Natural killer cell (primary cell): Measurements from ENCODE around the gene RASSF3. TPM values are rescaled to one million over a fixed set of nuclear protein-coding genes. Genes with fewer than 3 reads are reported as not detected.

Experiments
- ATAC-seq, 3 donors: fragments of 150-1000 bp in 2 of 3; fragments of 200-7000 bp in 1 of 3; cut with Tn5 transposase; 1 replicate in 1 of 3; 2 replicates in 2 of 3; pipeline ENCODE4 v1.10.0; 2021; ENCODE audit warnings: mild to moderate bottlenecking in 2 of 3, moderate library complexity in 2 of 3
- DNase-seq, 2 donors: peaks; one replicate each; pipeline versions ENCODE4 v3.0.0 to v3.0.0-alpha.2; 2013 to 2021; ENCODE audit warnings: mixed read lengths in 1 of 2
- H3K27ac ChIP-seq: one replicate; pipeline ENCODE4 v1.5.1; 2013; ENCODE audit warnings: mild to moderate bottlenecking, low read length
- H3K27me3 ChIP-seq: one replicate; pipeline ENCODE4 v1.6.1; 2013; ENCODE audit warnings: low read length; ENCODE audit not compliant: control insufficient read depth, insufficient read depth
- H3K36me3 ChIP-seq: one replicate; pipeline ENCODE4 v1.6.1; 2013; ENCODE audit warnings: low read length; ENCODE audit not compliant: control insufficient read depth, insufficient read depth
- H3K4me1 ChIP-seq: one replicate; pipeline ENCODE4 v1.6.1; 2013; ENCODE audit warnings: low read length; ENCODE audit not compliant: control insufficient read depth, insufficient read depth
- H3K4me3 ChIP-seq: one replicate; pipeline ENCODE4 v1.5.1; 2013; ENCODE audit warnings: low read length
- H3K9me3 ChIP-seq: one replicate; pipeline ENCODE4 v1.6.1; 2013; ENCODE audit warnings: low read length; ENCODE audit not compliant: control insufficient read depth, insufficient read depth
- H3K27ac Mint-ChIP-seq, 2 donors: one replicate each; pipeline ENCODE4 v1.8.0; 2022; ENCODE audit warnings: mild to moderate bottlenecking in 2 of 2, mixed read lengths in 2 of 2, moderate library complexity in 1 of 2
- H3K27me3 Mint-ChIP-seq, 2 donors: one replicate each; pipeline ENCODE4 v1.8.0; 2022; ENCODE audit warnings: low read depth in 2 of 2, mixed read lengths in 2 of 2
- H3K36me3 Mint-ChIP-seq: one replicate; pipeline ENCODE4 v1.8.0; 2022; ENCODE audit warnings: mixed read lengths
- H3K4me1 Mint-ChIP-seq, 2 donors: one replicate each; pipeline ENCODE4 v1.8.0; 2022; ENCODE audit warnings: mixed read lengths in 2 of 2
- H3K4me3 Mint-ChIP-seq: one replicate; pipeline ENCODE4 v1.8.0; 2022; ENCODE audit warnings: mild to moderate bottlenecking, moderate library complexity, mixed read lengths
- H3K9me3 Mint-ChIP-seq, 2 donors: one replicate each; pipeline ENCODE4 v1.8.0; 2022; ENCODE audit warnings: mixed read lengths in 2 of 2
- CTCF ChIP-seq: fragments of 200-600 bp; IDR thresholded peaks from one replicate; pipeline ENCODE4 v1.8.0; 2022; ENCODE audit warnings: antibody characterized with exemption
- WGBS: methylation state at CpG from one replicate; pipeline ENCODE4 v1.1.7; 2013; ENCODE audit warnings: missing lambda C conversion rate; ENCODE audit not compliant: insufficient coverage; 5-methylcytosine and 5-hydroxymethylcytosine counted together
- intact Hi-C: fragments of 100-400 bp; cut with micrococcal nuclease; formaldehyde crosslinking; loops from one replicate; pipeline ENCODE4 v1.14.2; 2022
- total RNA-seq, 4 donors: library from RNA; stranded (reverse); fragments of 120-200 nt in 1 of 4; gene quantifications; one replicate each; pipeline versions ENCODE4 v1.2.3 to v1.2.4, GENCODE V29; 2013 to 2022

The RASSF3 gene
- total RNA-seq, 3 donors from 2014 or later (not counting 1 experiment from before 2014, with no cell fraction given): 63.4 to 105 (median 80.5) TPM

GRCh38 chr12:64618953-64619590 is 8.8 kb downstream of the RASSF3 start:
- Histone ChIP-seq H3K4me3 (no peak overlapping the region), H3K27ac (peak overlapping the region; percentile 25)
- peaks cover 39 to 55% of the 10 kb centered on the region in 2 donors for H3K4me1 Mint-ChIP-seq

GRCh38 chr12:64621257-64621942 is 11.1 kb downstream of the RASSF3 start:
- no peak for DNase-seq
- ATAC-seq: peak in 2 of 3 donors; percentile 19 to 43
- no peaks in the 10 kb centered on the region for H3K9me3 ChIP-seq
- no peak overlapping the region for H3K4me3 ChIP-seq
- no peak for TF ChIP-seq CTCF
- Mint-ChIP-seq H3K4me3 (no peak overlapping the region), H3K4me1 (peaks cover 37 to 52% of the 10 kb centered on the region in 2 donors), H3K27me3 (no peaks in the 10 kb centered on the region), H3K9me3 (no peaks in the 10 kb centered on the region), H3K27ac (peak overlapping the region; percentile 51 to 56), H3K36me3 (no peaks in the 10 kb centered on the region)
- peaks cover 50% of the 10 kb centered on the region for H3K4me1 ChIP-seq
- H3K27me3 ChIP-seq: no peaks in the 10 kb centered on the region
- intact Hi-C loops: no loop called here
- 84% methylated on average over 13 of the region's 13 CpGs for WGBS
- peak overlapping the region; percentile 58 for H3K27ac ChIP-seq
- H3K36me3 ChIP-seq: peaks cover 2% of the 10 kb centered on the region

More at GRCh38 chr12:64618953-64619590, 8.8 kb downstream of the RASSF3 start:
- Mint-ChIP-seq H3K4me3 (peak overlapping the region; percentile 13), H3K27ac (peak overlapping the region; percentile 81 to 97), H3K36me3 (no peaks in the 10 kb centered on the region), H3K27me3 (no peaks in the 10 kb centered on the region), H3K9me3 (no peaks in the 10 kb centered on the region)
- no peaks in the 10 kb centered on the region for H3K27me3 ChIP-seq
- no peak for TF ChIP-seq CTCF
- ATAC-seq (peak; percentile 39 to 60 (median 48)), DNase-seq (peak in 1 of 2 donors; percentile 29)
- peaks cover 11% of the 10 kb centered on the region for H3K36me3 ChIP-seq
- WGBS: 73% methylated on average over 3 of the region's 3 CpGs
- H3K4me1 ChIP-seq: peaks cover 40% of the 10 kb centered on the region
- no peaks in the 10 kb centered on the region for H3K9me3 ChIP-seq
- intact Hi-C loops: no loop called here

GRCh38 chr12:64624035-64624434 is 13.7 kb downstream of the RASSF3 start:
- intact Hi-C loops: no loop called here
- Histone ChIP-seq H3K4me3 (no peak overlapping the region), H3K27ac (no peak overlapping the region), H3K27me3 (no peaks in the 10 kb centered on the region), H3K9me3 (no peaks in the 10 kb centered on the region), H3K4me1 (peaks cover 44% of the 10 kb centered on the region), H3K36me3 (peaks cover 1% of the 10 kb centered on the region)
- Mint-ChIP-seq H3K27me3 (no peaks in the 10 kb centered on the region), H3K4me1 (peaks cover 45 to 57% of the 10 kb centered on the region in 2 donors), H3K36me3 (no peaks in the 10 kb centered on the region), H3K9me3 (no peaks in the 10 kb centered on the region), H3K27ac (peak overlapping the region in 1 of 2 donors; percentile 70), H3K4me3 (peak overlapping the region; percentile 21)
- ATAC-seq: no peak
- DNase-seq: no peak
- no CpG with 5 or more reads among the region's 4 CpGs for WGBS
- no peak for TF ChIP-seq CTCF
